ENCODE data around the gene NME7. TPM values are rescaled to one million over a fixed set of nuclear protein-coding genes. Genes with fewer than 3 reads are reported as not detected.

Gene NME7
- polyA plus RNA-seq, 1 of the 3 experiments (the other 2 are of a cell fraction) = 13.7 TPM

- TF ChIP-seq ELF1 (IDR thresholded peaks at IDR 0.05) (no peak), JUND (IDR thresholded peaks at IDR 0.05) (no peak), NRF1 (IDR thresholded peaks at IDR 0.05; ENCODE audit: low read depth, low read length) (no peak), USF1 (IDR thresholded peaks at IDR 0.05; ENCODE audit: borderline replicate concordance, low read depth) (no peak)
- H3K4me1 ChIP-seq (ENCODE audit: control insufficient read depth in 1 of 2, insufficient read depth in 2 of 2, low read depth in 1 of 2, low read length in 1 of 2) = peaks cover 0 to 4% of the 10 kb centered on the region in 2 experiments; a peak in 2 of 4 replicates
- DNase-seq = no peak
- H3K36me3 ChIP-seq (replicated peaks in 1 of 2; ENCODE audit: control insufficient read depth in 1 of 2, insufficient read depth in 2 of 2, low read length in 1 of 2) = peaks cover 0 to 4% of the 10 kb centered on the region in 2 experiments
- H3K9me3 ChIP-seq = no peaks in the 10 kb centered on the region
- H3K27ac ChIP-seq (ENCODE audit: low read depth in 2 of 2, low read length in 1 of 2) = no peak overlapping the region
- H3K27me3 ChIP-seq (ENCODE audit: insufficient read depth) = no peaks in the 10 kb centered on the region
- no peaks in the 10 kb centered on the region for H3K9me2 ChIP-seq
- H4K20me1 ChIP-seq (ENCODE audit: insufficient read depth) = no peaks in the 10 kb centered on the region
- H3K4me2 ChIP-seq = no peak overlapping the region
- H3K79me2 ChIP-seq (ENCODE audit: insufficient read depth) = no peaks in the 10 kb centered on the region
- POLR2A ChIA-PET = no interaction called here
- H3F3A ChIP-seq (replicated peaks; ENCODE audit: insufficient read depth) = peaks cover 10% of the 10 kb centered on the region
- CTCF ChIA-PET = interaction anchor here (1.3 kb wide), 1 partner anchor 9 kb away, joined by 4 read pairs; no protein-coding TSS in a partner anchor
- H3K4me3 ChIP-seq (ENCODE audit: low read depth in 2 of 2, low read length in 1 of 2) = no peak overlapping the region
- H2AFZ ChIP-seq (ENCODE audit: low read depth) = no peak overlapping the region
- no peak overlapping the region for H3K9ac ChIP-seq
These were observed 223.6 kb downstream of the NME7 start for GRCh38 chr1:169143984-169144383.

DNA sequence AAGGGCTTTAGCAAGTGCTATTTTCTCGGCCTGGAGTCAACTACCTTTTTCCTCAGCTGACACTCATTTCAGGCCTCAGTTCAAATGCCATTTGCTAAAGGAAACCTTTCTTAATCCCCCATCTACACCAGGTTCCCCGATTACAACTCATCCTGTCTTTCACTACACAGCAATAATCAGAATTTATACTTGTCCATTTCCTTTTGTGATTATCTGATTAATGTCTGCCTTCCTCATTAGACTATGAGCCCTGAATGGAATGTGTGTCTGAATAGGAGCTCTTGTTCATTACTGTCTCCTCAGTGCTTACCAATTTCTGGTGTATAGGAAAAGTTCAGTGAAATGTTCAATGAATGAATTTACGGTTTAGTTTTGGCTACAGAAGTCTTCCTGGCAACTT lies 224.3 kb downstream of the NME7 start:
- H3K4me2 ChIP-seq = no peak overlapping the region
- WGBS (ENCODE audit: low lambda C conversion rate) = 87% methylated on average over 3 of the region's 3 CpGs
- no peak overlapping the region for H3K9ac ChIP-seq
- DNase-seq = no peak
- peaks cover 0 to 4% of the 10 kb centered on the region in 2 experiments; a peak in 2 of 4 replicates for H3K4me1 ChIP-seq (ENCODE audit: control insufficient read depth in 1 of 2, insufficient read depth in 2 of 2, low read depth in 1 of 2, low read length in 1 of 2)
- no peaks in the 10 kb centered on the region for H3K9me2 ChIP-seq
- CTCF ChIA-PET = interaction anchor here (0.6 to 1.3 kb wide), 2 partner anchors 8 to 208 kb away, joined by 3 to 4 read pairs; no protein-coding TSS in a partner anchor
- no peaks in the 10 kb centered on the region for H3K27me3 ChIP-seq (ENCODE audit: insufficient read depth)
- POLR2A ChIA-PET = no interaction called here
- H2AFZ ChIP-seq (ENCODE audit: low read depth) = no peak overlapping the region
- peaks cover 10% of the 10 kb centered on the region for H3F3A ChIP-seq (replicated peaks; ENCODE audit: insufficient read depth)
- H3K36me3 ChIP-seq (replicated peaks in 1 of 2; ENCODE audit: control insufficient read depth in 1 of 2, insufficient read depth in 2 of 2, low read length in 1 of 2) = peaks cover 0 to 4% of the 10 kb centered on the region in 2 experiments
- no peak overlapping the region for H3K4me3 ChIP-seq (ENCODE audit: low read depth in 2 of 2, low read length in 1 of 2)
- TF ChIP-seq GABPA (IDR thresholded peaks at IDR 0.05; ENCODE audit: low read depth) (no peak), NFIC (IDR thresholded peaks at IDR 0.05; ENCODE audit: borderline replicate concordance) (no peak)
- no peaks in the 10 kb centered on the region for H3K9me3 ChIP-seq
- no peak overlapping the region for H3K27ac ChIP-seq (ENCODE audit: low read depth in 2 of 2, low read length in 1 of 2)
- no peaks in the 10 kb centered on the region for H3K79me2 ChIP-seq (ENCODE audit: insufficient read depth)
- H4K20me1 ChIP-seq (ENCODE audit: insufficient read depth) = no peaks in the 10 kb centered on the region

DNA sequence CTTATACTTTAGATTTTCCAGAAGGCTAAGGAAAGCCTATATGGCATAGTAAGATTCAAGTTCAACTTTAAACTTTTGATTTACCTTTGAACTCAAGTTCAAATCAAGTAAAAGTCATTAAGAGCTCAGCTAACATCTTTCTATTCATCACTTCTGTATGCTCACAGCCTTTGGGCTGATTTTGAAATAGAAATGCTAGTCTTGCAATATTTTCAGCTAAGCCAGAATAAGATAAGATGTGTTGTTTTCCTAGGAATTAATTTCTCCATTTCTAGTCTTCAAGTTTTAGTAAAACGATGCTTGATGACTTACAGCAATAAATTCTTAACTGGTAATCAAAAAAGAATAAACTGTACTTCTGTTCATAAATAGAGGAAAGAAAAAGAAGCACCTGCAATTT lies 225.5 kb downstream of the NME7 start:
- ChIA-PET CTCF (interaction anchor here (0.9 kb wide), 1 partner anchor 799 kb away, joined by 3 read pairs; no protein-coding TSS in a partner anchor), POLR2A (no interaction called here)
- DNase-seq = no peak
- peaks cover 0 to 4% of the 10 kb centered on the region in 2 experiments; a peak in 2 of 4 replicates for H3K4me1 ChIP-seq (ENCODE audit: control insufficient read depth in 1 of 2, insufficient read depth in 2 of 2, low read depth in 1 of 2, low read length in 1 of 2)
- no peaks in the 10 kb centered on the region for H3K27me3 ChIP-seq (ENCODE audit: insufficient read depth)
- no peaks in the 10 kb centered on the region for H3K9me2 ChIP-seq
- no peak overlapping the region for H3K4me3 ChIP-seq (ENCODE audit: low read depth in 2 of 2, low read length in 1 of 2)
- no peaks in the 10 kb centered on the region for H3K9me3 ChIP-seq
- H4K20me1 ChIP-seq (ENCODE audit: insufficient read depth) = no peaks in the 10 kb centered on the region
- peaks cover 10% of the 10 kb centered on the region for H3F3A ChIP-seq (replicated peaks; ENCODE audit: insufficient read depth)
- no peak overlapping the region for H3K27ac ChIP-seq (ENCODE audit: low read depth in 2 of 2, low read length in 1 of 2)
- H3K36me3 ChIP-seq (replicated peaks in 1 of 2; ENCODE audit: control insufficient read depth in 1 of 2, insufficient read depth in 2 of 2, low read length in 1 of 2) = peaks cover 0 to 4% of the 10 kb centered on the region in 2 experiments
- WGBS (ENCODE audit: low lambda C conversion rate) = 74% methylated on average over 1 of the region's 1 CpG
- H3K79me2 ChIP-seq (ENCODE audit: insufficient read depth) = no peaks in the 10 kb centered on the region
- no peak overlapping the region for H3K9ac ChIP-seq
- H2AFZ ChIP-seq (ENCODE audit: low read depth) = no peak overlapping the region
- H3K4me2 ChIP-seq = no peak overlapping the region
- TF ChIP-seq RAD21 (IDR thresholded peaks at IDR 0.05; ENCODE audit: low read length) = no peak
- no peak for TF ChIP-seq FOXM1 (IDR thresholded peaks at IDR 0.05; ENCODE audit: low read depth)
- TF ChIP-seq YY1 (IDR thresholded peaks at IDR 0.05; ENCODE audit: low read depth) = no peak
- TF ChIP-seq, protein P1, sequence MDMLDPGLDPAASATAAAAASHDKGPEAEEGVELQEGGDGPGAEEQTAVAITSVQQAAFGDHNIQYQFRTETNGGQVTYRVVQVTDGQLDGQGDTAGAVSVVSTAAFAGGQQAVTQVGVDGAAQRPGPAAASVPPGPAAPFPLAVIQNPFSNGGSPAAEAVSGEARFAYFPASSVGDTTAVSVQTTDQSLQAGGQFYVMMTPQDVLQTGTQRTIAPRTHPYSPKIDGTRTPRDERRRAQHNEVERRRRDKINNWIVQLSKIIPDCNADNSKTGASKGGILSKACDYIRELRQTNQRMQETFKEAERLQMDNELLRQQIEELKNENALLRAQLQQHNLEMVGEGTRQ (IDR thresholded peaks at IDR 0.05; ENCODE audit: borderline replicate concordance, low read depth, low read length) = no peak
- no peak for TF ChIP-seq EP300 (IDR thresholded peaks at IDR 0.05; ENCODE audit: borderline replicate concordance in 1 of 2, low read depth in 1 of 2, low read length in 1 of 2)
- TF ChIP-seq FOSL2 (IDR thresholded peaks at IDR 0.05; ENCODE audit: borderline replicate concordance, low read depth) = no peak
- no peak for TF ChIP-seq RFX5 (IDR thresholded peaks at IDR 0.05; ENCODE audit: low read length)
- no peak for TF ChIP-seq NFIC (IDR thresholded peaks at IDR 0.05; ENCODE audit: borderline replicate concordance)
- TF ChIP-seq GATA2 (CRISPR knock-in tag; IDR thresholded peaks at IDR 0.05) = no peak
- TF ChIP-seq PBX3 (IDR thresholded peaks at IDR 0.05) = no peak
- no peak for TF ChIP-seq EZH2phosphoT487 (IDR thresholded peaks at IDR 0.05; ENCODE audit: borderline replicate concordance, low read depth)
- no peak for TF ChIP-seq FOXJ3 (CRISPR knock-in tag; IDR thresholded peaks at IDR 0.05)
- TF ChIP-seq, protein P2, sequence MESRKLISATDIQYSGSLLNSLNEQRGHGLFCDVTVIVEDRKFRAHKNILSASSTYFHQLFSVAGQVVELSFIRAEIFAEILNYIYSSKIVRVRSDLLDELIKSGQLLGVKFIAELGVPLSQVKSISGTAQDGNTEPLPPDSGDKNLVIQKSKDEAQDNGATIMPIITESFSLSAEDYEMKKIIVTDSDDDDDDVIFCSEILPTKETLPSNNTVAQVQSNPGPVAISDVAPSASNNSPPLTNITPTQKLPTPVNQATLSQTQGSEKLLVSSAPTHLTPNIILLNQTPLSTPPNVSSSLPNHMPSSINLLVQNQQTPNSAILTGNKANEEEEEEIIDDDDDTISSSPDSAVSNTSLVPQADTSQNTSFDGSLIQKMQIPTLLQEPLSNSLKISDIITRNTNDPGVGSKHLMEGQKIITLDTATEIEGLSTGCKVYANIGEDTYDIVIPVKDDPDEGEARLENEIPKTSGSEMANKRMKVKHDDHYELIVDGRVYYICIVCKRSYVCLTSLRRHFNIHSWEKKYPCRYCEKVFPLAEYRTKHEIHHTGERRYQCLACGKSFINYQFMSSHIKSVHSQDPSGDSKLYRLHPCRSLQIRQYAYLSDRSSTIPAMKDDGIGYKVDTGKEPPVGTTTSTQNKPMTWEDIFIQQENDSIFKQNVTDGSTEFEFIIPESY (IDR thresholded peaks at IDR 0.05; ENCODE audit: borderline replicate concordance, low read depth) = no peak
- TF ChIP-seq RXRA (IDR thresholded peaks at IDR 0.05; ENCODE audit: borderline replicate concordance, low read depth) = no peak
- no peak for TF ChIP-seq POLR2AphosphoS5 (IDR thresholded peaks at IDR 0.05; ENCODE audit: low read depth, low read length)

Data from SK-N-SH (cell line).